Limb (tissue), 2 donors: ENCODE data around the gene CHML.

ENCODE experiments used
- DNase-seq, 2 donors: peaks; one replicate each; pipeline ENCODE4 v3.0.0-alpha.2; 2016; ENCODE audit errors: extremely low spot score in 2 of 2

CHML gene

GRCh38 chr1:241591736-241592135, 48.4 kb downstream of the CHML start:
- DNase-seq, result no peak

GRCh38 chr1:241591317-241591716, 48.9 kb downstream of the CHML start:
- no peak for DNase-seq

GRCh38 chr1:241590719-241591118, 49.5 kb downstream of the CHML start:
- no peak for DNase-seq
